Pancreas (tissue), 10 donors: ENCODE data around the gene GSK3A. TPM values are rescaled to one million over a fixed set of nuclear protein-coding genes. Genes with fewer than 3 reads are reported as not detected.

Experiments used
- ATAC-seq, 4 donors: fragments of 200-7000 bp; cut with Tn5 transposase; one replicate each; pipeline versions ENCODE4 v1.8.0 to v1.9.1; 2020; ENCODE audit warnings: mild to moderate bottlenecking in 4 of 4, moderate library complexity in 4 of 4
- DNase-seq, 6 donors: peaks; one replicate each; pipeline ENCODE4 v3.0.0-alpha.2; 2020
- FAIRE-seq: peaks from 2 replicates; lab custom pipeline; 2012; peaks lifted over from hg19 to GRCh38; lab: Jason Lieb, UNC
- H3K27ac ChIP-seq, 4 donors: fragments of 200-600 bp; sonication (generic); 1 replicate in 3 of 4; 2 replicates in 1 of 4; pipeline versions ENCODE4 v1.5.0 to v1.8.0; 2020
- H3K27me3 ChIP-seq, 4 donors: fragments of 200-600 bp; one replicate each; pipeline ENCODE4 v1.8.0; 2021
- H3K36me3 ChIP-seq, 3 donors: fragments of 200-600 bp; sonication (generic) in 1 of 3; one replicate each; pipeline versions ENCODE4 v1.5.0 to v1.8.0; 2020 to 2021
- H3K4me1 ChIP-seq, 3 donors: fragments of 200-600 bp; one replicate each; pipeline ENCODE4 v1.8.0; 2021
- H3K4me3 ChIP-seq, 4 donors: fragments of 200-600 bp; sonication (generic) in 2 of 4; one replicate each; pipeline versions ENCODE4 v1.5.0 to v1.8.0; 2020 to 2021
- H3K9me3 ChIP-seq, 4 donors: fragments of 200-600 bp; one replicate each; pipeline ENCODE4 v1.8.0; 2021
- WGBS, 2 donors: extraction: QIAGEN DNeasy Blood & Tissue Kit; methylation state at CpG; one replicate each; pipeline ENCODE4 v1.1.7; 2013; 5-methylcytosine and 5-hydroxymethylcytosine counted together
- intact Hi-C, 3 donors: fragments of 100-400 bp; cut with DNase I; formaldehyde crosslinking; loops; one replicate each; pipeline versions ENCODE4 v1.11.1 to v1.14.2; 2022
- polyA plus RNA-seq, 2 donors: library from polyadenylated mRNA; stranded (reverse); fragments of 200-250 nt; gene quantifications; one replicate each; pipeline ENCODE4 v1.2.3, GENCODE V29; 2013
- total RNA-seq, 6 donors: library from RNA; stranded (reverse); fragmentation: NEBNext Ultra II Directional in 4 of 6; extraction: Animal tissue kit (Norgen Biotek cat#: 25700) in 4 of 6; gene quantifications; one replicate each; pipeline versions ENCODE4 v1.2.1 to v1.2.4, GENCODE V29; 2021 to 2023
- TF ChIP-seq, protein P1 (sequence below), 4 donors: fragments of 200-600 bp; sonication (generic) in 3 of 4; IDR thresholded peaks; one replicate each; pipeline versions ENCODE4 v1.5.0 to v1.8.0; 2021; ENCODE audit warnings: antibody characterized with exemption in 4 of 4
- donor health status: healthy with polysubstance abuse.
- donor health status: DM: no; HTN: no; CAD: no; lungs with moderate emphysema.
- donor health status: DM: no; HTN: no; CAD: no.
- donor health status: control.
- donor health status: control.
- donor health status: Bipolar disorder and iron deficiency.
- donor health status: DM: yes; HTN: yes; CAD: no.
- donor health status: DM: no; HTN: no; CAD: no.
- donor health status: DM: no; HTN: no; CAD: no.
- donor health status: DM: yes; HTN: yes; CAD: no.

Gene GSK3A
- total and polyA plus RNA-seq, 8 donors, result 9.9 to 27.6 (median 15.9) TPM

DNA sequence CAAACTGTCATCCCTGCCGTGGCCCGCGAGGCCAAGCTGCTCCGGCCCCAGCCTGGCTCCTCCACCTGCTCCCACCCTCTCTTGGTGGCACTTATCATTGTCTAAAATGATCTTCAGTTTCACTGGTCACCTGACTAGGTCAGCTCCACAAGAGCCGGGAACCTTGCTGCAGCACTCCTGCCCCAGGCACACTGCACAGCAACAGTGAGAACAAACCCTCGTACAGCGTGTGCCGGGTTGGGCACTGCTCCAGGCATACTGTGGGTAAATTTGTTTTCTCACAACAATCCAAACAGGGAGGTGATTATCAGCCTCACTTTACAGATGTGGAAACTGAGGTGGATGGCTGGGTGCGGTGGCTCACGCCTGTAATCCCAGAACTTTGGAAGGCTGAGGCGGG is 33.8 kb downstream of the GSK3A start:
- DNase-seq (no peak), ATAC-seq (peak in 2 of 4 donors; percentile 26 to 60), FAIRE-seq (no peak)
- no peaks in the 10 kb centered on the region for H3K4me1 ChIP-seq
- H3K9me3 ChIP-seq, result no peaks in the 10 kb centered on the region
- H3K4me3 ChIP-seq, result no peak overlapping the region
- intact Hi-C loops, result no loop called here
- TF ChIP-seq, protein P1, sequence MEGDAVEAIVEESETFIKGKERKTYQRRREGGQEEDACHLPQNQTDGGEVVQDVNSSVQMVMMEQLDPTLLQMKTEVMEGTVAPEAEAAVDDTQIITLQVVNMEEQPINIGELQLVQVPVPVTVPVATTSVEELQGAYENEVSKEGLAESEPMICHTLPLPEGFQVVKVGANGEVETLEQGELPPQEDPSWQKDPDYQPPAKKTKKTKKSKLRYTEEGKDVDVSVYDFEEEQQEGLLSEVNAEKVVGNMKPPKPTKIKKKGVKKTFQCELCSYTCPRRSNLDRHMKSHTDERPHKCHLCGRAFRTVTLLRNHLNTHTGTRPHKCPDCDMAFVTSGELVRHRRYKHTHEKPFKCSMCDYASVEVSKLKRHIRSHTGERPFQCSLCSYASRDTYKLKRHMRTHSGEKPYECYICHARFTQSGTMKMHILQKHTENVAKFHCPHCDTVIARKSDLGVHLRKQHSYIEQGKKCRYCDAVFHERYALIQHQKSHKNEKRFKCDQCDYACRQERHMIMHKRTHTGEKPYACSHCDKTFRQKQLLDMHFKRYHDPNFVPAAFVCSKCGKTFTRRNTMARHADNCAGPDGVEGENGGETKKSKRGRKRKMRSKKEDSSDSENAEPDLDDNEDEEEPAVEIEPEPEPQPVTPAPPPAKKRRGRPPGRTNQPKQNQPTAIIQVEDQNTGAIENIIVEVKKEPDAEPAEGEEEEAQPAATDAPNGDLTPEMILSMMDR (IDR thresholded peaks at IDR 0.05), result no peak
- peaks cover 0 to 57% (median 16%) of the 10 kb centered on the region in 3 donors for H3K36me3 ChIP-seq
- H3K27ac ChIP-seq, result no peak overlapping the region
- WGBS, 2 donors, result 51 to 53% methylated on average over 11 of the region's 11 CpGs
- no peaks in the 10 kb centered on the region for H3K27me3 ChIP-seq

DNA sequence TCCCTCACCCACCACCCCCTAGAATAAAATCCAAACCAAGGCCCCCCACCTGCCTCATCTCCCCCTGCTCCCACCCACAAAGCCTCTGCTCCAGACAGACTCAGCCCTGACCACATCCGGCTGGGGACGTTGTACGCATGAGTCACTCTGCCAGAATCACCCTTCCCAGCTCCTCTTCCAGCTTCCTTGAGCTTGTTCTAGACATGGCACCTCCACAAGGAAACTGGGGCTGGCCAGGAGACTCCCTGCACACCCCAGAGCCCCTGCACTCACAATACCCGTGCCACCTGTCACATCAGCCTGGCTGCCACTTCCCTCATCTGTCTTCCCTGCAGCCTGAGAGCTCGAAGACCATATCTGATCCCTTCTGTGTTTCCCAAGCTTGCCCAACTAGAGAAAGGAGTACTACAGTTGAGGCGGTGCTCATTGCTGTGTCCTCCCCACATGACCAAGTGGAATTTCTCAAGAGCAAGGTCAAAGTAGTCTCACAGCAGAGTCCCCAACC is 34.6 kb downstream of the GSK3A start:
- WGBS, 2 donors, result 78 to 82% methylated on average over 6 of the region's 6 CpGs
- DNase-seq (no peak), FAIRE-seq (no peak), ATAC-seq (peak in 3 of 4 donors; percentile 45 to 75 (median 49))
- intact Hi-C loops, result no loop called here
- H3K4me3 ChIP-seq, result no peak overlapping the region
- H3K4me1 ChIP-seq, result no peaks in the 10 kb centered on the region
- TF ChIP-seq, protein P1 (IDR thresholded peaks at IDR 0.05), result no peak
- no peak overlapping the region for H3K27ac ChIP-seq
- H3K27me3 ChIP-seq, result no peaks in the 10 kb centered on the region
- H3K9me3 ChIP-seq, result no peaks in the 10 kb centered on the region
- H3K36me3 ChIP-seq, result peaks cover 0 to 60% (median 16%) of the 10 kb centered on the region in 3 donors

DNA sequence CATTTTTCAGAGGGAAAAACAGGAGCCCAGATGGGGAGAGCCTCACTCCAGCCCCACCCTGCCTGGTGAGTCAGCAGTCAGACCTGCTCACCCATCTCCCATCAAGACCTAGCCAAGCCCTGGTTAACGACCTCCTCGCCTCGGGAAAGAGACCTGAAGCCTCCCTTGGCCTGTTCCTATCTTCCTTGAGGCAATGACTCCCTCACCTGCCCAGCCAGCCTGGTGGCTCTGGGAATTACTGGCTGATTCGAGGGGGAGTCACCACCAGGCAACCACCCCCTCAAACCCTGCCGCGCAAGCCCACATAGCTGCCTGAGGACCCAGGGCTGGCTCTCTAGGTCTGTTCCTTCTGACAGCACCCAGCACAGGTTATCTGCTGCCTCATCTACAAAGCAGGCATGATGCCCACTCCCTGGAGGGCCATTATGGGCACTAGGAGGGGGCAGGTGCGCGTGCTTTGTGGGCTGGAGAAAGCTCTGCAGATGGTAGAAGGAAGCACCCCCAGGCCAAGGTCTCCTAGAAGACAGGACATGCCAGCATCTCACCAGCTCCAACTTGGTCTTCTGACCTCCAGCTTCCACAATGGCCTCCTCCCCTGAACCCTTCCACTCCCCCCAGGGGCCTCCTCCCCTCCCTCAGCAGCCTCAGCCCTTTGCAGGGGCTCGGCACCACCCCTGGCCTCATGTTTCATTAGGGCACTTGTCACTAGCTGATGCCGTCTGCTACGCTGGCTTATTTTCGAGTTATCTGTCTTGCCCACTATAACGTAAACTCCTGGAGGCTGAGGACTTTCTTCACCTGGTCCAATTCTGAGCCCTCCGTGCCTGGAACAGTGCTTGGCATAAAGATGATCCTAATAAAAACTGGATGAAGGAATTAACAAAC is 35.3 kb downstream of the GSK3A start:
- no peak overlapping the region for H3K27ac ChIP-seq
- WGBS, 2 donors, result 86 to 92% methylated on average over 14 of the region's 14 CpGs
- H3K4me1 ChIP-seq, result no peaks in the 10 kb centered on the region
- intact Hi-C loops, result no loop called here
- DNase-seq (no peak), FAIRE-seq (no peak), ATAC-seq (peak in 1 of 4 donors; percentile 26)
- H3K27me3 ChIP-seq, result no peaks in the 10 kb centered on the region
- TF ChIP-seq, protein P1 (IDR thresholded peaks at IDR 0.05), result no peak
- no peaks in the 10 kb centered on the region for H3K9me3 ChIP-seq
- H3K36me3 ChIP-seq, result peaks cover 0 to 60% (median 16%) of the 10 kb centered on the region in 3 donors
- no peak overlapping the region for H3K4me3 ChIP-seq

DNA sequence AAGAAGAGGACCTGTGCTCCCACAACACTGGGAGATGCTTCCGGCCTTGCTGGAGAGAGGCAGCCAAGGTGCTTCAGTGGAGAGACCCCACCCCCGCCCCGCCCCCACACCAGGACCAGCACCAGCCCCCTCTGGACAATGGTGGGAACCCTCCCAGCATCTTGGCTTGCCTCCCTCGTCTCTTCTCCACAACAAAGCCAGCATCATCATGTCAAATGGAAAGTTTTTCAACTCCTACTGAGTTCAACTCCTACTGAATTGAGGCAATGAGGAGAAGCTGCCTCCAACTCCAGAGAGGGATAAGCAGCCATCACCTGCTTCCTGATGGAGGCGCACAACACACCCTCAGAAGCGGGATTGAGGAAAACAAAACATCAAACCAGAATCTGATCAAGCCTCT is 37.7 kb downstream of the GSK3A start:
- H3K4me3 ChIP-seq, result no peak overlapping the region
- H3K4me1 ChIP-seq, result peaks cover 0 to 5% (median 0%) of the 10 kb centered on the region in 3 donors
- WGBS, 2 donors, result 86 to 91% methylated on average over 6 of the region's 6 CpGs
- H3K27me3 ChIP-seq, result no peaks in the 10 kb centered on the region
- intact Hi-C loops, result no loop called here
- DNase-seq, result no peak
- no peak overlapping the region for H3K27ac ChIP-seq
- TF ChIP-seq, protein P1 (IDR thresholded peaks at IDR 0.05), result no peak
- FAIRE-seq, result no peak
- ATAC-seq, result no peak
- H3K9me3 ChIP-seq, result no peaks in the 10 kb centered on the region
- peaks cover 0 to 54% (median 15%) of the 10 kb centered on the region in 3 donors for H3K36me3 ChIP-seq
